GM06990 (cell line): ENCODE measurements around the gene SLC39A3.
A peak's percentile ranks its signal among the peaks of the same experiment; 100 is the strongest.

Experiments
- DNase-seq: peaks from one replicate; pipeline ENCODE4 v3.0.0-alpha.2; 2011; ENCODE audit not compliant: insufficient read length; ENCODE audit errors: extremely low read depth
- H3K27me3 ChIP-seq: replicated peaks from 2 replicates; pipeline ENCODE4 v1.6.0; 2011; ENCODE audit warnings: low read length; ENCODE audit not compliant: control insufficient read depth, insufficient read depth
- H3K36me3 ChIP-seq: 2 replicates; pipeline ENCODE4 v1.5.1; 2011; ENCODE audit warnings: low read length; ENCODE audit not compliant: control insufficient read depth, insufficient read depth
- H3K4me3 ChIP-seq: replicated peaks from 2 replicates; pipeline ENCODE4 v1.5.1; 2011; ENCODE audit warnings: low read depth, mild to moderate bottlenecking, control low read depth, low read length
- TF ChIP-seq, protein P1 (sequence below): IDR thresholded peaks from 2 replicates; pipeline ENCODE4 v1.5.1; 2011; ENCODE audit warnings: low read length, control low read depth, mild to moderate bottlenecking, inconsistent platforms; ENCODE audit not compliant: insufficient read depth, poor library complexity, severe bottlenecking

SLC39A3 gene

GRCh38 chr19:2702170-2703076 lies 37.4 kb downstream of the SLC39A3 start, which contains the start of gene GNG7:
Gene GNG7 (minus strand): TSS chr19:2702694. CDS start chr19:2520688, 182,006 bp downstream.
- H3K4me3 ChIP-seq, result peak within 1 kb of the TSS; percentile 74
- no peaks in the 10 kb centered on the region for H3K36me3 ChIP-seq
- TF ChIP-seq, protein P1, sequence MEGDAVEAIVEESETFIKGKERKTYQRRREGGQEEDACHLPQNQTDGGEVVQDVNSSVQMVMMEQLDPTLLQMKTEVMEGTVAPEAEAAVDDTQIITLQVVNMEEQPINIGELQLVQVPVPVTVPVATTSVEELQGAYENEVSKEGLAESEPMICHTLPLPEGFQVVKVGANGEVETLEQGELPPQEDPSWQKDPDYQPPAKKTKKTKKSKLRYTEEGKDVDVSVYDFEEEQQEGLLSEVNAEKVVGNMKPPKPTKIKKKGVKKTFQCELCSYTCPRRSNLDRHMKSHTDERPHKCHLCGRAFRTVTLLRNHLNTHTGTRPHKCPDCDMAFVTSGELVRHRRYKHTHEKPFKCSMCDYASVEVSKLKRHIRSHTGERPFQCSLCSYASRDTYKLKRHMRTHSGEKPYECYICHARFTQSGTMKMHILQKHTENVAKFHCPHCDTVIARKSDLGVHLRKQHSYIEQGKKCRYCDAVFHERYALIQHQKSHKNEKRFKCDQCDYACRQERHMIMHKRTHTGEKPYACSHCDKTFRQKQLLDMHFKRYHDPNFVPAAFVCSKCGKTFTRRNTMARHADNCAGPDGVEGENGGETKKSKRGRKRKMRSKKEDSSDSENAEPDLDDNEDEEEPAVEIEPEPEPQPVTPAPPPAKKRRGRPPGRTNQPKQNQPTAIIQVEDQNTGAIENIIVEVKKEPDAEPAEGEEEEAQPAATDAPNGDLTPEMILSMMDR, result no peak

GRCh38 chr19:2701361-2702169 lies 38.3 kb downstream of the SLC39A3 start:
- Histone ChIP-seq H3K4me3 (peak overlapping the region; percentile 74), H3K27me3 (no peaks in the 10 kb centered on the region), H3K36me3 (no peaks in the 10 kb centered on the region)
- no peak for DNase-seq
- TF ChIP-seq, protein P1, result no peak

More at GRCh38 chr19:2702170-2703076, 37.4 kb downstream of the SLC39A3 start, which contains the start of gene GNG7:
- DNase-seq, result peak; percentile 91
- H3K27me3 ChIP-seq, result no peaks in the 10 kb centered on the region

- H3K27me3 ChIP-seq, result no peaks in the 10 kb centered on the region
- peak overlapping the region; percentile 74 for H3K4me3 ChIP-seq
- TF ChIP-seq, protein P1, result no peak
- H3K36me3 ChIP-seq, result no peaks in the 10 kb centered on the region
- DNase-seq, result no peak
These were observed 39.0 kb downstream of the SLC39A3 start for GRCh38 chr19:2700660-2701360.

GRCh38 chr19:2699413-2700140 lies 40.2 kb downstream of the SLC39A3 start:
- Histone ChIP-seq H3K27me3 (no peaks in the 10 kb centered on the region), H3K36me3 (no peaks in the 10 kb centered on the region), H3K4me3 (peak overlapping the region; percentile 51)
- no peak for DNase-seq
- TF ChIP-seq, protein P1, result no peak

DNA sequence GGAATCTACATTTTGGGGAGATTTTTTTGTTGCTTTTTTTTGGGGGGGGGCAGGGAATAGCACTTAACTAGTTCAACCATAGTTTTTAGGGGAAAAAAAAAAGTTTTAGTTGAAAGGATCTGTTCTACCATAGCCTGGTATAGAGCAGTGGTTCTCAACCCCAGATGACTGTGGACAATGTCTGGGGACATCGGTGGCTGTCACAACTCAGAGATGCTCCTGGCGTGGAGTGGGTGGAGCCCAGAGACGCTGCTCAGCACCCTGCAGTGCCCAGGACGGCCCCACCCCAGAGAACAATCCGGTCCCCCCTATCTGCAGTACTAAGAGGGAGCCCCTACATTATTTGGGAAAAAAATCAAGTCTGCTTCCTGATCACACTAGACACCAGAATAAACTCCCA lies 45.6 kb downstream of the SLC39A3 start:
- TF ChIP-seq, protein P1, result no peak
- no peak for DNase-seq
- H3K4me3 ChIP-seq, result no peak overlapping the region
- H3K36me3 ChIP-seq, result no peaks in the 10 kb centered on the region; the same call in 1 of the 2 replicates
- no peaks in the 10 kb centered on the region for H3K27me3 ChIP-seq
